Left hindlimb (tissue), 1 donor: ENCODE measurements around the gene ATL1.
"Not testable (repeated sequence)": the region's sequence is repeated elsewhere in the genome, so short reads cannot be mapped to it uniquely, and the experiment has no call there.

Experiments
- DNase-seq: peaks from one replicate; pipeline ENCODE4 v3.0.0-alpha.2; 2018

Gene ATL1

GRCh38 chr14:50534997-50535396 lies 24.9 kb upstream of the ATL1 start:
- no peak for DNase-seq

- DNase-seq: not testable (repeated sequence)
These were observed 21.9 kb upstream of the ATL1 start for GRCh38 chr14:50538034-50538433.

GRCh38 chr14:50539051-50539450 lies 20.9 kb upstream of the ATL1 start:
- DNase-seq: no peak

DNA sequence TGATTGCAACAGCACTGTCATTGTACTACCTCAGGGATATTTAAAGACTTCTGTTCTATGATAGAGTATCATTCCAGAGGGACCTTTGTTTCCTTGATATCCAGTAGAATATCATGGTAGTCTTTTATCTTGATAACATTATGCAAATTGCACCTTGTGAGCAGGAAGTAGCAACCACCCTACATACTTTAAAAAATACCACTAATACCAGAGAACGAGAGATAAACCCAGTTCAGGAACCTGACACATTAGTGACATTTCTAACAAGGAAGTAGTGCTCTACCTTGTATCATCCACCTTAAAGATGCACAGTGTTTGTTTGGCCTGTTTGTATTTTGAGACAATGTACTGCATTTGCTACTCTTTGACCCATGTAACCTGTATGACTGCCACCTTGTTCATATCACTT lies 18.8 kb upstream of the ATL1 start:
- DNase-seq: no peak

DNA sequence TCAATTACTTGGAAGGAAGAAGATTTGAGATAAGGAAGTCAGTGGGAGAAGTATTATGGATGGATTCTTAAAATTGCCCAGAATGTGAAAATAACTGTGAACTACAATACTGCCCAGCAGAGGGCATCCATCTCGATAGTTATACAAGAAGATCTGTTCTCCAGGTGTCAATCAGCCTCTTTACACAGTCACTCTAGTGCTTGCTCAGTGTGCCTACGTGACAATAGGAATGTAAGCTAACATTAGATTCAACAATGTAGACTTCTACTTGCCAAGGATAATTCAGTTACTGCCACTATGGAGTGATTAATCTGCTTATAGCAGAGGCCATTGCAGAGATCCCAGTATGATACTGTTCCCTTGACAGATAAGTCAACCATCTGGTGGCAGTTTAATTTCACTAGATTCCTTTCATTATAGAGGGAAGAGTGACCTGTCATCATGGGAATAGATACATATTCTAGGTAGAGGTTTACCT lies 17.0 kb upstream of the ATL1 start:
- no peak for DNase-seq

GRCh38 chr14:50544911-50545310 lies 15.0 kb upstream of the ATL1 start:
- no peak for DNase-seq

GRCh38 chr14:50545618-50546017 lies 14.3 kb upstream of the ATL1 start:
- no peak for DNase-seq

- no peak for DNase-seq
These were observed 9.7 kb upstream of the ATL1 start for GRCh38 chr14:50550294-50550693.

GRCh38 chr14:50551877-50552276 lies 8.1 kb upstream of the ATL1 start:
- no peak for DNase-seq

GRCh38 chr14:50552796-50553195 lies 7.1 kb upstream of the ATL1 start:
- DNase-seq: not testable (repeated sequence)

GRCh38 chr14:50560931-50561285 lies 963 bp downstream of the ATL1 start:
- DNase-seq: peak; percentile 81

GRCh38 chr14:50562841-50563240 lies 2.9 kb downstream of the ATL1 start:
- no peak for DNase-seq

DNA sequence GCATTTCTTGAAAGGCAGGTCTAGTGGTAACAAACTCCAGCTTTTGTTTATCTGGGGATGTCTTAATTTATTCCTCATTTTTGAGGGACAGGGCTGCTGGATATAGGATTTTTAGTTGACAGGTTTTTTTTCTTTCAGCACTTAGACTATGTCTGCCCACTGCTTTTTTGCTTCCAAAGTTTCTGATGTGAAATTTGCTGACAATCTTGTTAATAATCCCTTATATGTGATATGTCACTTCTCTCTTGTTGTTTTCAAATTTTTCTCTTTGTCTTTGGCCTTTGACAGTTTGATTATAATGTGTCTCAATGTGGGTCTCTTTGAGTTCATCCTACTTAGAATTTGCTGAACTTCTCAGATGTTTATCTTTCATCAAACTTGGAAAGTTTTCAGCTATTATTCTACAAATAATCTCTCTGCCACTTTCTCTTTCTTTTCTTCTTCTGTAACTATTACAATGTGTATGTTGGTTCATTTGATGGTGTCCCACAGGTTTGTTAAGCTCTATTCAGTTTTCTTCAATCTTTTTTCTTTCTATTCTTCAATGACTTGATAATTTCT lies 9.8 kb downstream of the ATL1 start:
- DNase-seq: no peak

DNA sequence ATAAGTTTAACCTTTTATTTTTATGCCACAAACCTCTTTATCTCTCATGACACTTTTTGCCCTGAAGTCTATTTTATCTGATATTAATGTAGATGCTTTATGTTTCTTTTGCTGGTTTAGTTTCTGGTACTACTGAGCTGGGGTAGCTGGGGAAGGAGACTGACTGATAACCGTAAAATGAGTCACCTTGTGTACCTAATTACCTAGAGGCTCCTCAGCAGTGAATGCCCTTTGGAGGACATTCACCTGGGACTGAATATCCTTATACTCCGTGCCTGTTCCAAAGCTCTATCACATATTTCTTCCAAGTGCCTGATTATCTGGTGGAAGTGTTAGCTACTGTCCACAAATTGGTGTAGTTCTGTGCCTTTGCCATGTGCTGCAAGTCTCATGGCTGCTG lies 13.9 kb downstream of the ATL1 start:
- DNase-seq: no peak

GRCh38 chr14:50575769-50576168 lies 15.8 kb downstream of the ATL1 start:
- DNase-seq: no peak

DNA sequence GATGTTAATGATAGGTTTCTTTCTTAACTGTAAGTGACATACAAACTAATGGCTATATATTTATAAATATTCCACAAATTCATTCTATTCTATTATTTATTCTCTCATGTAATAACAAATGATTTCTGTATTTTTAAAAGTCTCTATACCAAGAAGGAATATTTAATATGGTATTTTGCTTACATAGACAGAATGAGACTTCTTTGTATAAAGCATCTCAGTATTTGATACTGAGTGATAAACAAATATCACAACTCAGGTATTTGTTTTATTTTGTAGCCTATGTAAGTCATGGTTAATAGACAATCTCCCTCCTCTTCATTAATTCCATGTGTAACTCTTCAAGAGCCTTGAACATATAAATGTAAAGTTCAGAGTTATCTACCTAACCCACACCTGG lies 18.0 kb downstream of the ATL1 start:
- no peak for DNase-seq

- DNase-seq: no peak
These were observed 18.5 kb downstream of the ATL1 start for GRCh38 chr14:50578433-50578832.

GRCh38 chr14:50590464-50590863 lies 30.5 kb downstream of the ATL1 start:
- DNase-seq: no peak

GRCh38 chr14:50594577-50595316 lies 34.8 kb downstream of the ATL1 start:
- no peak for DNase-seq

- DNase-seq: no peak
These were observed 38.8 kb downstream of the ATL1 start for GRCh38 chr14:50598765-50599164.

GRCh38 chr14:50599700-50600444 lies 39.9 kb downstream of the ATL1 start:
- DNase-seq: no peak

GRCh38 chr14:50600849-50601248 lies 40.9 kb downstream of the ATL1 start:
- DNase-seq: no peak

GRCh38 chr14:50601394-50601793 lies 41.4 kb downstream of the ATL1 start:
- DNase-seq: no peak

DNA sequence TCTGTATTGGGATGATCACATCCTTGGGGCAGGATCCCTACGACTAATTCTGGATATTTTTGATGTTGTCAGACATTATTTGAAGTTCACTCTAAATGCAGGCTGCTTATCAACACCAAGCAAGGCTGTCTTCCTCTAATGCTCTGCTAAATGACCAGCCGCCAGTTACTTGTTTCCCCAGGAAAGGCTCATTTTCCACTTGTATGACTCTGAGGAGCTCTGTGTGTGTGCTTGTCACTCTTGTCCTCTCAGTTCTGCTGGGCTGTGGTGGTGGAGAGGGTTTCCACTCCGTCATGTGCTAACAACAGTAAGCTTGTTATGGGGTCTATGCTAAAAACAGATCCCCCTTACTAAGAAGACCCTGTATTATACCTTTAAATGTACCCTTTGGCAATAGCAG lies 42.1 kb downstream of the ATL1 start:
- no peak for DNase-seq
